HG02885 (cell line): ENCODE measurements around the gene CA5A.
"Not testable (repeated sequence)": the region's sequence is repeated elsewhere in the genome, so short reads cannot be mapped to it uniquely, and the experiment has no call there.

Experiments
- ATAC-seq: cut with Tn5 transposase; IDR thresholded peaks from one replicate; pipeline ENCODE4 v1.9.1; 2021; ENCODE audit warnings: mild to moderate bottlenecking; ENCODE audit not compliant: unreplicated experiment, poor library complexity

CA5A gene

GRCh38 chr16:87949071-87949744, 12.9 kb upstream of the CA5A start:
- ATAC-seq: no peak

- ATAC-seq: no peak
These were observed 12.4 kb upstream of the CA5A start for GRCh38 chr16:87948735-87949070.

GRCh38 chr16:87948119-87948545, 11.8 kb upstream of the CA5A start:
- ATAC-seq: no peak

GRCh38 chr16:87947356-87948118, 11.2 kb upstream of the CA5A start:
- ATAC-seq: no peak

- ATAC-seq: no peak
These were observed 10.4 kb upstream of the CA5A start for GRCh38 chr16:87946596-87947347.

GRCh38 chr16:87945351-87946042, 9.2 kb upstream of the CA5A start:
- ATAC-seq: no peak

- ATAC-seq: no peak
These were observed 6.4 kb upstream of the CA5A start for GRCh38 chr16:87942680-87943079.

GRCh38 chr16:87939562-87940423, 3.5 kb upstream of the CA5A start:
- no peak for ATAC-seq

GRCh38 chr16:87938412-87938949, 2.2 kb upstream of the CA5A start:
- ATAC-seq: no peak

GRCh38 chr16:87937231-87937542, 858 bp upstream of the CA5A start:
- not testable (repeated sequence) for ATAC-seq

GRCh38 chr16:87936016-87936374, 334 bp downstream of the CA5A start:
- ATAC-seq: not testable (repeated sequence)

- ATAC-seq: not testable (repeated sequence)
These were observed 1.4 kb downstream of the CA5A start for GRCh38 chr16:87934752-87935425.

GRCh38 chr16:87933140-87933495, 3.2 kb downstream of the CA5A start:
- no peak for ATAC-seq

- not testable (repeated sequence) for ATAC-seq
These were observed 3.7 kb downstream of the CA5A start for GRCh38 chr16:87932475-87933139.

GRCh38 chr16:87931504-87931903, 4.8 kb downstream of the CA5A start:
- no peak for ATAC-seq

- ATAC-seq: no peak
These were observed 5.9 kb downstream of the CA5A start for GRCh38 chr16:87930456-87930855.

- ATAC-seq: no peak
These were observed 6.3 kb downstream of the CA5A start for GRCh38 chr16:87929986-87930385.

GRCh38 chr16:87927195-87927562, 9.2 kb downstream of the CA5A start:
- no peak for ATAC-seq
